Measurements from ENCODE around the gene CABP7.

Gene CABP7

DNA sequence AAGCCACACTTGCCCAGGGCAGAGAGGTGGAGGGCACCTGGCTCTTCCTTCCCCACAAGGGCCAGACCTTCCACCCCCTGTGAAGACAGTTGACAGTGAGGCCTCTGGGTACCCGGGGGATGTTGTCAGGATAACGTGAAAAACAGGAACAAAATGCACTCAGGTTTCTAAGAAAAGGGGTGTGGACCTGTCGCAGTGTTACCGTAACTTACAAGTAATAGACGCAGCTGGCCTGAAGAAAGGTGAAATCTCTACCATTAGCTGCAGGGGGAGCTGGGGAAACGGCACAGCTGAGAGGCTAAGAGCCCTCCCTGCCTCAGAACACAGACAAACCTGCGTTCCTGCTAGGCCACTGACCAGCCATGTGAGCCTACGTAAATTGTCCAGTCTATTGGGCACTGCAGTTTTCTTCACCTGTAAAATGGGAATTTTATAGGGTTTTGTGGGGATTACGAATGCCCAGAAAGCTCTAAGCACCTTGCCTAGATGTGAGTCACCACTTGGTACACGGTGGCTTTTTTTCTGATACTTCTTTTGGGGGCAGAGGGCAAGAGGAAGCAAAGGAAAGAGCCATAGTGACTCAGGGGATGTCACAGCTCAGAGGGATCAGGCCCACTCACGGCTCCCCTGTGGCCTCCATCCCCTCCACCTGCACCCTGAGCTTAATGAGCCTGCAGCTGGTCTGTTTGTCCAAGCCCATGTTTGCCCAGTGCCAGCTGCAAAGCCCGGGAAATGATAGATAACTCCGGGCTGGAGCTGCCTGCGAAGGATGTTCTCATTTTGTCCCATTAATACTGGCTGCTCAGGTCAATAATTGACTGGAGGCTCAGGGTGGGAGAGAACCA lies 18.4 kb upstream of the CABP7 start:
- in situ Hi-C loops (cut with MboI; ENCODE audit: low pct_unique_long_range_greater_than_20kb, low sequenced_read_pairs), result no loop called here
- peak; percentile 59 for DNase-seq

DNA sequence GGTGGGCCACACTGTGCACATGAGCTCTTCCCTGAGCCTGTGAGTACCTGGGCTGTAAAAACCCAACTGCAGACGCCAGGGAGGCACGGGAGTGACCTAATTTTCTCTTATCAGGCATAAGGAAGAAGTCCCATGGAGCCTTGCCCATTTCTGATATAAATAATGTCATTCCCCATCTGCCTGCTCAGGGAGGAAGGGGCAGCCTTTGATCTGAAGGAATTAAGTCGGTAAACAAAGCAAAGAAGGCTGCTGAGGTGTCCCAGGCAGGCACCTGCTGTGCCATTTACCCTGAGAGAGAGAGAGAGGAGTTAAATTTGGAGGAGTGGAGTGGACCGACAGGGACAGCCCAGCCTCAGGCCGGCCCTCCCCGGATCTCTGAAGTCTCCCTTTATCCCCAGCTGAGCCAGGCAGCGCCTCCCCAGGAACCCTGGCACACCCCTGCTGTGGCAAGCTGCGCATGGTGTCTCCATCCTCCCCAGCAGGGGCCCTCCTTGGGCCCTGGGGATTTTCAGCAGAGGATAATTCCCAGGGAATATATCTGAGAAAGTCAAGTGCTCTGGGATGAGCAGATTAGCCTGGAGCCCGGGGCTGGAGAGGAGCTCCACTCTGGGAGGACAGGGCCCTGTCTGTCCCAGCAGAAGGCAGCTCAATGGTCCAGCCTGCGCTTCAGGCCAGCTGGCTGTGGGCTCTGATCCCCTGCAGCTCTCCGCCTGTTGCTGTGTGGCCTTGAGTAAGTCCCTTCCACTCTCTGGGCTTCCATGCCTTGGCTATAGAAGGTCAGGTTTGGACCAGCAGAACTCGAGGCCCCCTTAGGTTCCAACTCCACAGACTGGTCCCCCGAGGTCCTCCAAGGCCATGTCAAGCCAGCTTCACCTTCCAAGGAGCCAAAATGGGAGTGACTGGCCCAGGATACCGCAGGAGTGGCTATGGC lies 17.5 kb upstream of the CABP7 start:
- no peak for DNase-seq
- in situ Hi-C loops (cut with MboI; ENCODE audit: low pct_unique_long_range_greater_than_20kb, low sequenced_read_pairs), result no loop called here

DNA sequence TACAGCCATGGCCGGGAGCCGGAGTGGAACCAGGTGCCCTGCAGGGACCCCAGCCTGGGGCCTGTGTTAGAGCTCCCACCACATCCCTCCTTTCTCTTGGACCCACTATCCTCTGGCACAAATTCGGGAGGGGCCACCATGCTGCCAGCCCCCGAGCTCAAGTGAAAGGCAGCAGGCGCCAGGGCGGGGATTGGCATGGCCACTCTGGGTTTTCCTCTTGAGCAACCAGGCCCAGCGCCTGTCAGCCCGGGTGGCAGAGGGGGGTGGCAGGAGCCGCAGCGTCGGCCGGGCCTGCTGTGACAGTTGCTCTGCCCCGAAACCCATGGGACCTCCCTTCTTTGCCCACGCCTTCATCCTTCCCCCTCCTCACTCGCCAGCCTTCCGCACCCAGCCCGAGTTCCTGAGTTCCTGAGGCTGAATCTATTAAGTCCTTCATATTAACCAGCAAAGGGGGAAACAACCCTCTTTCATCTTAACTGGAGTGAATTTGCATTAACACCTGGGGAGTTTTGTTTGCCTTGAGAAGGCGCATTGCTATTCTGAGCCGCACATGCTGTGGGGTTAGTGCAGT lies 16.8 kb upstream of the CABP7 start:
- in situ Hi-C loops (cut with MboI; ENCODE audit: low pct_unique_long_range_greater_than_20kb, low sequenced_read_pairs), result no loop called here
- no peak for DNase-seq

DNA sequence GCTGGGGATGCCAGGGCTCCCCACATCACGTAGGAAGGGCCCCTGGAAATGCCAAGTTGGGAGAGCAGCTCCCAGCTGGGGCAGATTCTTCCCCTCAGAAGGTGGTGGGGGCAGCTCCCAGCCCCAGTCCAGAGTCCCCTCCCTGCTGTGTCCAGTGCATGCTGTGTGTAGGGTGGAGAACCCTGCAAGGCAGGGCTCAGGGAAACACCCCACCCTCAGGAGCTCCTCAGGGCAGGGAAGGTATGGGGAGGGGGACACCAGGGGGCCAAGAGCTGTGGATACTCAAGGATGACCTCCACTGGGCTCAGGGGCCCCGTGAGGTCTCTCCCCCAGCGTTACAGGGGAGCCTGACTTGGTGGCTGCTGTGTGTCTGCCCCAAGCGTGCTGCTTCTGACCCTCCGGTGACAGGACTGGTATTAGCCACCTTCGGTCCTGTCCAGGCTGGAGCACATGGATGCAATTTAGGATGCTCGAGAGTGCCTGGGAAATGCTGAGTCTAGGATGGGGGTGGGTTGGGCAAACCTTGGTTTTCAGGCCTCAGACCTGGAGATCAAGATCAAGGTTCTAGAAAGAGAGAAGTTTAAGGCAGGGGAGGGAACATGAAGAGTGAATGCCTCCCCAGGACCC lies 16.1 kb upstream of the CABP7 start:
- in situ Hi-C loops (cut with MboI; ENCODE audit: low pct_unique_long_range_greater_than_20kb, low sequenced_read_pairs), result no loop called here
- no peak for DNase-seq

DNA sequence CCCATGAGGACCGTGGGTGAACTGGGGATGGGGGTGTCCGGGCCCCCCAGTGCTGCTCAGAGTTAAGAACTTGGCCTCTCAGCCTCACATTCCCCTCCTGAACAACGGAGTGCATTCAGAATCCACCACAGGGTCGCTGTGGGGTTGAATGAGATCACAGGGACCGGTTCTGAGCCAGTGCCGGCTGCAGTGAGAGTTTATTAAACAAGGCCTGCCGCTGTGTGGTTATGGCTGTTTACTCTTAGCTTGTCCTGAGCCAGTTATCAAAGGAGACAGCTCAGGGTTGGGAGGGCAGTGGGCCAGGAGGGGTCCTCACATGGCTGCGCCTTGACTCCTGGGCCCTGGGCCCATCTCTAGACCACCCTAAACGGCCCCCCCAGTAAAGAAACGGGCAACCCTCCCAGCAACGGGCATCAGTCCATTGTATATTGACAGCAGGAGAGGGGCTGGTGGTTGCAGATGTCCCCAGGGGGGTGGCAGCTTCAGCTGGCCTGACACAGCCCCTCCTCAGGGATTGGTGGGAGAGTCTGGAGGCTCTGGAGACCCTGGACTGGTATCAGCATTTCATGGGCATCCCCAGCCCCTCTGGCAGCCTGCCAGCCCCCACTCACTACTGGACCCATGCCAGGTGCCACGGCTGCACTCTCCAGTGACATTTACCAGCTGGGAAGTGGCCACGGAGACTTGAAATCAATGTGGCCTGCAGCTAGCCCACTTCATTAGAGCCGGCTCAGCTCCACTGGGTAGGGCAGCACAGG lies 15.1 kb upstream of the CABP7 start:
- DNase-seq, result no peak
- in situ Hi-C loops (cut with MboI; ENCODE audit: low pct_unique_long_range_greater_than_20kb, low sequenced_read_pairs), result no loop called here

DNA sequence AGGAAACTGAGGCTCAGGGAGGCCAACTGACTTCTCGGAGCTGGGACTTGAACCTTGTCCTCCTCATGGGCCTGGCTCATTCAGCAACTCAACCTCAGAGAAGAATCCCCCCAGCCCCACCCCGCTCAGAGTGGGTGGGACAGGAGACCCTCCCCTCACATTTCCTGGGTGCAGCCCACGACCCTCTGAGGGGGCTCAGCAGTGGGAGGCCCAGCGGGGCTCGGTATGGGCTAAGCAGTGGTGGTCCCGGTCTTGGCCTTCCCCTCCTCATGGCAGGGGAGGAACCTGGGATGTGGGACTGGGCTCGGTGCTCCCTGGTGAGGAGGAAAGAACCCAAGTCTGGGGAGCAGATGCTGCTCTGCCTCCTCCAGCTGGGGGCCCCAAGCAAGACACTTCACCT lies 14.2 kb upstream of the CABP7 start:
- in situ Hi-C loops (cut with MboI; ENCODE audit: low pct_unique_long_range_greater_than_20kb, low sequenced_read_pairs), result no loop called here
- DNase-seq, result no peak

DNA sequence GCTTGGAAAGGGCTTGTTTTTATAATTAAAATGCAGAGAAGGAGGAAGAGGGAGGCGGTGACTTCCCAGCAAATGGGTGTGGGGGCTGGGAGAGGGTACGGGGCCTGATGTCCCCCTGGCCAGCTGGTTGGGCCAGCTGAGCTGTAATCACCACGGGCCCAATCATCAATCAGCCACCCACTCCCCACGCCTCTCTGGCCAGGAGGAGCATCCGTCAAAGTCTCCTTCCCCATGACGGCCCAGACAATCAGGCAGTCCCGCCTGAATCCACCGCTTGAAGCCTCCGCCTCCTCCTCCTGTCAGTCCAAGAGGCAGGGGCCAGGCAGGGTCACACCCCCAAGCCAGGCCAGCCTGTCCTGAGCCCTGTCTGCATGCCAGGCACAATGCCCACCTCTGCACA lies 13.3 kb upstream of the CABP7 start:
- no peak for DNase-seq
- in situ Hi-C loops (cut with MboI; ENCODE audit: low pct_unique_long_range_greater_than_20kb, low sequenced_read_pairs), result no loop called here

GRCh38 chr22:29707010-29707409 lies 12.8 kb upstream of the CABP7 start:
- in situ Hi-C loops (cut with MboI; ENCODE audit: low pct_unique_long_range_greater_than_20kb, low sequenced_read_pairs), result no loop called here
- DNase-seq, result no peak

DNA sequence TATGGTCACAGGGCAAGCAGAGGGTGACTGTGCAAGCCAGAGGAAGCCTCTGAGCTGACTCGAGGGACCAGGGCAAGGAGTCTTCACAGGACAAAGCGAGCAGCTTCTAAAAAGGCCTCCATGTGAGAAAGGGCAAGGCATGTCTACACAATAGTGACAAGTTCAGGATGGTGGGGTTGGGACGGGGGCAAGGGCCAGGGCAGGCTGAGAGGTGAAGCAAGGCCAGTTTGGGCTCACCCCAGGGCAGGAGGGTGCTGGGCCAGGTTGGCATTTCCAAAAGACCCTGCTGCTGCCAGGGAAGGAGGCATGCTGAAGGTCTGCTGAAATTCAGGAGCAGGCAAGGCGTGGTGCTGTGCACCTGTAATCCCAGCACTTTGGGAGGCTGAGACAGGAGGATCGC lies 12.3 kb upstream of the CABP7 start:
- no peak for DNase-seq
- in situ Hi-C loops (cut with MboI; ENCODE audit: low pct_unique_long_range_greater_than_20kb, low sequenced_read_pairs), result no loop called here

GRCh38 chr22:29710193-29710592 lies 9.6 kb upstream of the CABP7 start:
- DNase-seq, result no peak
- in situ Hi-C loops (cut with MboI; ENCODE audit: low pct_unique_long_range_greater_than_20kb, low sequenced_read_pairs), result no loop called here

- in situ Hi-C loops (cut with MboI; ENCODE audit: low pct_unique_long_range_greater_than_20kb, low sequenced_read_pairs), result no loop called here
- DNase-seq, result no peak
These were observed 8.7 kb upstream of the CABP7 start for GRCh38 chr22:29710922-29711593.

- no peak for DNase-seq
- in situ Hi-C loops (cut with MboI; ENCODE audit: low pct_unique_long_range_greater_than_20kb, low sequenced_read_pairs), result no loop called here
These were observed 7.7 kb upstream of the CABP7 start for GRCh38 chr22:29712119-29712518.

DNA sequence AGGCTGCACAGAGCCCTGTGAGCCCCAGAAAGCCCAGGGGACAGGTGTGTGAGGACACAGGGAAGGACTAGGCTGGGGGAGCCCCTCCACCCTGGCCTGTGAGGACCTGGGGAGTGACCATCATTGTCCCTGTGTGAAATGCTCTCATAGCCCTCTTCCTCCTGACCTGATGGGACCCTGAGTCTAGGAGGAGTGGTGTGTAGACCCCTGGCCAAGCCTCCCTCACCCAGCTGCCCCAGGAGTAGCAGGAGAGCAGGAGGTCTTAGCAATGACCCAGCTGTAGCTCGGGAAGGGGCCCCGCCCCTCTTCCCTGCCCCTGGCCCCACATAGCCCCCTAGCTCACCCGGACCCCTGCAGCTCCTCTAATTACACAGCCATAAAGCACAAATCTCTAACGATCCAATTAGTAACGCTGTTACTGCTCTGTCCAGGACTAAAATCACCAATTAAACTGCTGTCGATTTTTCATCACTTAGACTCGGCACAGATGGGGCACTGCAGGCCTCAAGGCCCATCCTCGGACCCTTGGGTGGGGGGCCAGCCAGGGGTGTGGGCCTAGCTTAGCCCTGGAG lies 6.6 kb upstream of the CABP7 start:
- in situ Hi-C loops (cut with MboI; ENCODE audit: low pct_unique_long_range_greater_than_20kb, low sequenced_read_pairs), result no loop called here
- DNase-seq, result no peak

DNA sequence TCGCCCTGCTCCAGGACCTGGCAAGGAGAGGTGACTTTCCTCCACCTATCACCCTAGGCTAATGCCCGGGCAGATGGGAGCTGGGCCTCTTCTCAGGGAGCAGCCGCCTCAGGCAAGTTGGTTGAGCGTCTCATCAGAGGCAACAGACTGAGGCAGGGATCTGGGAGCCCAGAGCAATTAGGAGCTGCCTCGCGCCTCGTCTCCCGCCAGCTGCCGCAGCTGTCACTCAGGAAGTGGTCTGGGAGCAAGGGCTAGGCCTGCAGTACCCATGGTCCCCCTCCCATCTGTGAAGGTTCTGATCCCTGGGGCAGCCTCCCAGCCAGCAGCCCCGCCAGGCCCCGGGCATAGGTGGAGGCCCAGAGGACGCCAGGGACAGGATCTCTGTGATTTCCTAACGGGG lies 4.6 kb upstream of the CABP7 start:
- no peak for DNase-seq
- in situ Hi-C loops (cut with MboI; ENCODE audit: low pct_unique_long_range_greater_than_20kb, low sequenced_read_pairs), result no loop called here

- in situ Hi-C loops (cut with MboI; ENCODE audit: low pct_unique_long_range_greater_than_20kb, low sequenced_read_pairs), result no loop called here
These were observed 4.1 kb upstream of the CABP7 start for GRCh38 chr22:29715705-29716104.

DNA sequence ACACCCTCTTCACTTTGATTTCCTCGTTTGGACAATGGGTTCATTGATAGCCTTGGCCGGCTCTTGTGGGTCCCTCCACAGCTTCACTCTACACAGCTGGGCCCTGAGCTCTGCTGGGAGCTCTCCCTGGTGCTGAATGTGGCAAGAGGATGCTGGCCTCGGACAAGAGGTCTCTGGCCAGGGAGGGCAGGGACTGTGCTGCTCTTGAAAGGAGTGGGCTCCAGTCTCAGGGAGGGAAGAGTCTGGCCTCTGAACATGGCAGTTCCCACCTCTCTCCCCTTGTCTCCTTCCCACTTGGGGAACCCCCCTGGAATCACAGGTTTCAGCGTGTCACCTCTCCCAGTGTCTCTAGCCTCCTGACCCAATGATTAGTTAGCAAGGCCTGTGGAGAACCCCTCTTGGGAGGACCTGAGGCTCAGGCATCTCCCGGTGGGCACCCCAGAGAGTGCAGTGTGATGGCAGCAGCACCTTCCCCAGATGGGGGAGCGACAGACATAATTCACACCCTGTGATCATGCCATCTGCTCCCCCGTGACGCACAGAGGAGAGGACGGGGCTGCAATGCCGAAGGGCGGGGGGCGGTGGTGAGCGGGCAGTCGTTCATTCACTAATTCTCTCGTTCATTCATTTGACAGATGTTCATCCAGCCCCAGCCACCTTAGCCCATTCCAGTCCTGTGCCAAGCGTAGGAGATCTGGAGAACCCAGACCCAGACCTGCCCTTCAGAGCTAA lies 2.8 kb upstream of the CABP7 start:
- DNase-seq, result peak; percentile 55
- in situ Hi-C loops (cut with MboI; ENCODE audit: low pct_unique_long_range_greater_than_20kb, low sequenced_read_pairs), result no loop called here

More at GRCh38 chr22:29715705-29716104, 4.1 kb upstream of the CABP7 start:
- DNase-seq, result no peak

- no peak for DNase-seq
- in situ Hi-C loops (cut with MboI; ENCODE audit: low pct_unique_long_range_greater_than_20kb, low sequenced_read_pairs), result no loop called here
These were observed 2.0 kb upstream of the CABP7 start for GRCh38 chr22:29717789-29718188.
